RPMI8226 (cell line): Measurements from ENCODE around the gene KRTAP6-2.

Experiments used
- DNase-seq: peaks from one replicate; pipeline ENCODE4 v3.0.0-alpha.2; 2015

KRTAP6-2 gene, protein sequence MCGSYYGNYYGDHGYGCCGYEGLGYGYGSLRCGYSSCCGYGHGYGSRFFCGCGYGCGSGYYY

DNA sequence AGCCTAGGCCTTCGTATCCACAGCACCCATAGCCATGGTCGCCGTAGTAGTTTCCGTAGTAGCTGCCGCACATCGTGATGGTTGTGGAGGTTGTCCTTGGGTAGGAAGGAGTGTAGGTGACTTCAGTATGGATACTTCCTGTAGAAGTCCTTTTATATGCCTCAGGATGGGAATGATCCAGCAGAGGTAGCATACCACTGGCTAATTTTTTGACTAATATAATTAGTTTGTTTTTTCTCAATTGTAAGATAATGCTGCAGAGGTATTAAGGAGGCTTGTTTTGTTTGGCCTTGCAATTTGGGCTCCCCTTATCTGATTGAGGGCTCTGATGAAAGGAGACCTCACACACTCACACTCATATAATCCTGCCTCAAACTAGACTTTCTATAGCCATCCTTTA lies at the start of gene KRTAP6-2:
Gene KRTAP6-2 (minus strand): TSS at position 101 of the 400 bp plus-strand sequence. CDS start 28 bp downstream, at position 73.
- DNase-seq = no peak

DNA sequence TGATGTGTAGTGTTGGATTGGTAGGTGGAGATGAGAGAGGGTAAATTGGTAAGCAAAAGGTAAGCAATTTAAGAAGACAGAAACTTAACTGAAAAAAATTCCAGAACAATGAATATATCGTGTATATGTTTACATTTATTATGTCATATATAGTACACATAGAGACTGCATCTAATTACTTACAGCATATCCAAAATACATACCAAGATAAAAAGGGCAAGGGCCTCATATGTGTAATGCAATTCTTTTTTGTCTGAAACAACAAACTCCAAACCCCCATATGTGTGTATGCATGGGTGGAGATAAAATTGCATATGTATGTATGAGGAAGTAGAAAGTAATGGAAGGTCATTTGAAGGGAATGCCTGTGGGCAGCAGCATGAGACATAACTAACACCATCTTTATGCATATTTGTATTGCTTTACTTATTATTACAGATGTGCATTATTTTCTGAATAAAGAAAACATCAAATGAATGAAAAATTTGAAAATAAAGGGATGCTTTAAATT lies 48.3 kb upstream of the KRTAP6-2 start:
- DNase-seq = no peak

DNA sequence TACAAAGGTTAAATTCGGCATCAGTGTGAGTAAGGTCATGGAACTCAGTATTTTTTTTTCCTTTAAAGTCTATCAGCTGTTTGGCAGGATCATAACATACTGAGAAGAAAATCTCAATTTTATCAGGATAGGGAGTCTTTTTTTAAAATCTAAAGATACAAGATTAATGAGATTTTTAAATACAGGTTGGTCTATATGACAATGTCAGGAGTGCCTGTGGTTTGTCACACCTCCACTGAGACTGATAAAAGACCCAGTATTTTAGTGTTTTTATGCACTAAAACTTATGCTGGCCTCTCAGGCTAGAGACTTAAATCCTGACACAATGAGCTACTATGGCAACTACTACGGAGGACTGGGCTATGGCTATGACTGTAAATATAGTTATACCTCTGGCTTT lies 43.9 kb upstream of the KRTAP6-2 start, which contains the start of gene KRTAP20-3:
Gene KRTAP20-3 (plus strand): TSS at position 301 of the 400 bp plus-strand sequence.
- DNase-seq = no peak

DNA sequence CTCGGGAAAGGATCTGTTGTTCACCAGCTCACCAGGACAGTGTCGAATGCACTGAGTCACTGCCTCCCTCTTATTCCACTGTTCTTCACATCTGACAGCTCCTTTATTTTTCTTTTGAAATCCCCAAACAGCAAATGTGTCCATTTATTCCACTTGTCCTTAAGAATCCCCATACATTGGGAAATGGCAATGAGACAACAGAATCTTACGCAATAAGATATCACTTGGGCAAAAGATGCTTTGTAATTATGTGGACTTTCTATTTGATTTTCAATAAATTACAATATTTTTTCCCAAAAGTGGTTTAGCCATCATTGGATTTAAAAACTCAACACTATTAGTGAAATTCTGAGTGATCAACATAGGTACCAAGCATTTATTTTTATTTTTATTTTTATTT lies 40.0 kb upstream of the KRTAP6-2 start:
- no peak for DNase-seq

DNA sequence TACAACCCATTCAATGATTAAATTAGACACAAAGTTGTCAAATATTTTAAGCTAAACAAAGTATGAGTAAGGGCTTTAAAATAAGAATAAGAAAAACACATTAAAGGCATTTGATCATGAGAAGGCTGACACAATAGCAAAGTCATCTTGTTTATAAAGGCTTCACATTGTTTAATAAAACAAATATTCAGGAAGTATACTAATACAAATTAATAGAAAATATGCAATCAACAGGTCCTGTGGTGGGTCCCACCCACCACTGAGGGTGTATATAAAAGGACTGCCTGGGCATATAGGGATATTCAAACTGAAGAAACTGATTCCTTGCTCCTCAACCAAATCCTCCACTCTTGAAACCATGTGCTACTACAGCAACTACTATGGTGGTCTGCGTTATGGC lies 36.2 kb upstream of the KRTAP6-2 start, which contains the start of gene KRTAP20-2:
Gene KRTAP20-2 (plus strand): TSS at position 301 of the 400 bp plus-strand sequence. CDS start 58 bp downstream, at position 359.
- no peak for DNase-seq

DNA sequence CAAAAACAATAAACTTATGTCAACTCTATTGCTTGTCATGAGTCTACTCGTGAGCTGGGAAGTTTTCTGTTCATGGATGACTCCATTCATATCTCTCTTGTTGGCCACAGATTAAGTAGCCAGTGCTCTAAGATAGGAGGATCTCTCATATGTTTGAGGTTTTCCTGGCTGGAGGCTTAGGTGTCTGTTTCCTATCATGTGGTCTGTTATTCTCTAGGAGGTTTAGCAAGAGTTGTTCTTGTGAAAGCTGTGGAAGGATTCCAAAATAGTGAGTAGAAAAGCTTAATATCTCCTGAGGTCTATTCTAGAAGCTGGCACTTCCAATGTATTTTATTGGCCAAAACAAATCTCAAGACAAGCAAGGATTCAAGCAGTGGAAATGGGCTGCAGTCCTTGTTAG lies 30.5 kb upstream of the KRTAP6-2 start:
- DNase-seq = no peak

DNA sequence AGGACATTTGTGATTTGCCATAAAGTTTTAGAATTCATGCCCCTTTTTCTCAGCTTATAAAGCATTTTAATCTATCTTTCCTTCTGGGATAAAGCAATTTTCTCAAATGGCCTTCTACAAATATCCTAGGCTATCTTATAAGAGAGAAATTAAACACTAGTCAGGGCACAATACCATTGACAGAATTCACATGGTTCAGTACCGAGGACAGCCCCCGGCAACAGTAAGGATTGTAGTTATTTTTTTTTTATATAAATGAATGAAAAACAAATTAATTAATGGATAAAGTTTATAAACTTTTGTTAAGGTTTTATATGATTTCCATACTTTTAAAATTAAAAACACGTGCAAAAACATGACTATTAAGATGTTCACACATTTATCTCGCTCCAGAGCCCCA lies 29.4 kb upstream of the KRTAP6-2 start:
- no peak for DNase-seq

DNA sequence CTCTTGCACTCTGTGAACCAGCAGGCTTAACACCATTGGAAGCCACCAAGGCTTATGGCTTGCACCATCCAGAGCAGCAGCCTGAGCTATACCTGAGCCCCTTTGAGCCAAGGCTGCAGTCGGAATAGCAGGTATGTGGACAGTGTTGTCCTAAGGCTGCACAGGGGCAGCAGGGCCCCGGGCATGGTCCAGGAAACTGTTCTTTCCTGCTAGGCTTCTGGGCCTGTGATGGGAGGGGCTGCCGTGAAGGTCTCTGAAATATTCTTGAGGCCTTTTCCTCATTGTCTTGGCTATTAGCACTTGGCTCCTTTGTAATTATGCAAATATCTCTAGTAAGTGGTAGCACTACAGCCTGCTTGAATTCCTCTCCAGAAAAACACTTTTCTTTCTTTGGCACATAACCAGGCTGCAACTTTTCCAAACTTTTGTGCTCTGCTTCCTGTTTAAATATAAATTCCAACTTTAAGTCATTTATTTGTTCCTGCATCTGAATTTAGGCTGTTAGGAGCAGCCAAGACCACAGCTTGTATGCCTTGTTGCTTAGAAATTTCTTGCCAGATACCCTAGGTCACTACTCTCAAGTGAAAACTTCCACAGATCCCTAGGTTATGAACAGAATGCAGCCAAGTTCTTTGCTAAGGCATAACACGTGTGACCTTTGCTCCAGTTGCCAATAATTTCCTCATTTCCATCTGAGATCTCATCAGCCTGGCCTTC lies 26.9 kb upstream of the KRTAP6-2 start:
- no peak for DNase-seq

DNA sequence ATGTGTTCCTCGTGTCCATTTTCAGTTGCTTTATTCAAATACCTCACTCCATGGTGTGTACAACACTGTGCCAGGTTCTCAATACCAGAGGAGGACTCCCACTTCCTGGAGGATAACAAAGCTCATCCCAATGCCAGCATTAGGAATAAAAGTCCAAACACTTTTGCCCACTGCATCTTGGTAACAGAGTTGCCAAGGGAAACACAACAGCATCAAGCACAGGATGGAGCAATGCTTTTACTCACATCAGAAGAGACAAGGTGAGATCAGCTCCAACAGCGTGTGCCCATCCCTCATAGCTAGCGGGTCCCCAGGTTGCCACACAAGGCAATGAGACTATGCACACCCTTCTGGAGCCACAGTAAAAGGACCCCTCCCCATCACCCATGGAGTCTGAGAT lies 24.7 kb upstream of the KRTAP6-2 start:
- DNase-seq = no peak

DNA sequence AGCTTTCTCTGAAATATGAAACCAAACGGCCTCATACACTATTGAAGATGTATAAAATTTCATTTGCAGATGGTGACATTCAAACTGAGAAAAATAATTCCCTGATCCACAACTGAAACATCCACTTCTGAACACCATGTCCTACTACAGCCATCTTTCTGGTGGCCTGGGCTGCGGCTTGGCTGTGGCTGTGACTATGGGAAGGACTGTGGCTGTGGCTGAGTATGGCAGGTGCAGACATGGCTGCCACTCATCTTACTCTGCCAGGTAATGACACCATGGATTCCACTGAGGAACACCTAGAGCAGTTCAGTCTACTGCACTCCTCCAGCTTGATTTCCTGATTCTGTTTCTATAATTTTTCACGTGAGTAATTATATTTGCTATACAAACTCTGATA lies 21.8 kb upstream of the KRTAP6-2 start, which contains the start of gene KRTAP20-4:
Gene KRTAP20-4 (plus strand): TSS at position 106 of the 400 bp plus-strand sequence.
- DNase-seq = no peak

DNA sequence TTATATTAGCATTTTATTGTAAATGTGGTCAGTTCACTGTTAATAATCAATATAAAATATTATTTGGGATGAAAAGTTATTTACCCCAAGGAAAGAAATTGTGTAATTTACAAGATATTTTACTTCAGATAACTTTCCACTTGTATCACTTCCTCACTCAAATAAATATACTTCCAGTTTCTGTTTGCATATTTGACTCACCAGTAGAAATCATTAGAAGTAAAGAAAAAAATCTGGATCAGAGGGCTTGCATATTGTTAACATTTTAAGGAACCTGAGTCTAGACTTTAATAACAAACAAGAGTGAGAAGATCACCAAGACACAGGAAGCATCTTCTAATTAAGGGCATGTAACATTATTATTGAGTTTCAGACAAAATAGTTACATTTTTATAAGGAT lies 21.4 kb upstream of the KRTAP6-2 start:
- no peak for DNase-seq

DNA sequence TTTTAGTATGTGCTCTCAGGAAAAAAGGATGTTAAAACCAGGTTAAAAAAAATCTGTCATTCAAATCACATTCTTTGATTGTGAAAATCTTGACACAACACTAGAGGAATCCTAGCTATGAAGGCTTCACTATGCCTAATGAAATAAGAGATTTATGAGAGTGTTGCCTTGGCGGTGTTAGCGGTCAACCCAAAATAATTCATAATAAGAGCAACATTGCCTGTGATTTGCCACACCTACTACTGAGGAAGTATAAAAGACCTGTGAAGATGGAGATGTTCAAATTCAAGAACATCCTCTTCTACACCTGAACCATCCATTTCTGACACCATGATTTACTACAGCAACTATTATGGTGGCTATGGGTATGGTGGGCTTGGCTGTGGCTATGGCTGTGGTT lies 17.4 kb upstream of the KRTAP6-2 start, which contains the start of gene KRTAP20-1:
Gene KRTAP20-1 (plus strand): TSS at position 301 of the 400 bp plus-strand sequence. CDS start 30 bp downstream, at position 331.
- DNase-seq = no peak

DNA sequence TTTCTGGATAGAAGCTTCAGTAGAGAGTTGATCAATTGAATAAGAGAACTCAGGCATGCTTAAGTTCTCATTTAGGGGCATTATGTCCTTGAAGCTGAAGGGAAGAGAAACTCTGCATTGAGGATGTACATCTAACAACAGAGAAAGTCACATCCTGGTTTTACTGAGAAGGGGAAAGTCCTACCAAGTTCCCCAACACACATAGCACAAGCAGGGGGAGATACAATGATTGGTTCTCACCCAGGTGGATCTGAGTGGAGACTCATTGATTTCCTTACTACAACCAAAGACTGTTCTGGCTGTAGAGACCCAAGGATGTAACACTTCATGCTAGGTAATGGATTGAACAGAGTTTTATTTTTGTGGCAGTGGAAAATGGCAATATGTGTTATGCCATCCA lies 16.5 kb upstream of the KRTAP6-2 start:
- DNase-seq = no peak

DNA sequence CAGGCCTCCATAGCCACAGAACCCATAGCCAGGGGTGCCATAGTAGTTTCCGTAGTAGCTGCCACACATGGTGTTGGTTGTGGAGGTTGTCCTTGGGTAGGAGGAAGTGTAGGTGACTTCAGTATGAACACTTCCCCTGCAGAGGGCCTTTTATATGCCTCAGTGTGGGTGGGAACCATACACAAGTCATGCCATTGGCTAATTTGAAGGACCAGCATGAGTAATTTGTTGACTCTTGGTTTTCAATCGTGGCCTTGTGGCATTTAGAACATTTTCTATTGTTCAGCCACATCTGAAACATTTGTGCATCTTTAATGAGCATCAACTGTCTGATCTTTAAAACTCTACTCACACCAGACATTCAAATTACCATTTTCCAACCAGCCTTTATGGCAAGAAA lies 15.1 kb upstream of the KRTAP6-2 start, which contains the start of gene KRTAP6-1:
Gene KRTAP6-1 (minus strand): TSS at position 95 of the 400 bp plus-strand sequence. CDS start 26 bp downstream, at position 69.
- DNase-seq = no peak

DNA sequence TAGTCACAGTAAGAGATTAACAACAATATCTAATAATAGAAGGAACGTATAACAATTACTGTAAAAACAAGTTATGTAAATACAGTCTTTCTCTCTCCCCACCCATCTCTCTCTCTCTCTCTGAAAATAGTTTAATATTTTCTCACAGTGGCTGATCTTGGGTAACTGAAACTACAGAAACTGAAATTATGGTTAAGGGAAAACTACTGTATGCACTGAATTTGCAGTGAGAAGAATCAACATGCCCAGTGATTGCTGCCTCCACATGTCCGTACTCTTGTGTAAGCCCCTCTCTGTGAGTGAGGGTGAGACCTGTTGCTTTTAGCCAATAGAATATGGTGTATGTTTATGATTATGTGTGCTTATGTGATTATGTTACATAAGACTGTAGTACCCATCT lies 13.4 kb upstream of the KRTAP6-2 start:
- DNase-seq = no peak

DNA sequence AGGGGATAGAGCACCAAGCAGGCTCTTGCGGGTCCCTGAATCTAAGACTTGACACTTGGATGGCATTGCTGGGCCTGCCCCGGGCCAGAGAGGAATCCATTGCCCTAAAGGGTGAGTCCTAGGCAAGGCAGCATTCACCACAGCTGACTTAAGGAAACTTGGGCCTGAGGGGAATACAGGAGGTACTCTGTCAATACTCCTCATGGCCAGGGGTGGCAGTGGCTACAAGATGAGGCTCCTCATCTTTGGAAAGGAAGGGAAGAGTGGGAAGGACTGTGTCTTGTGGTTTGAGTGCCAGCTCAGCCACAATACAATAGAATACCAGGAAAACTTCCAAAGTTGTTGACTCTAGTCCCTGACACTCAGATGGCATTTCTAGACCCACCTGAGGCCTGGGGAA lies 7.3 kb upstream of the KRTAP6-2 start:
- no peak for DNase-seq

DNA sequence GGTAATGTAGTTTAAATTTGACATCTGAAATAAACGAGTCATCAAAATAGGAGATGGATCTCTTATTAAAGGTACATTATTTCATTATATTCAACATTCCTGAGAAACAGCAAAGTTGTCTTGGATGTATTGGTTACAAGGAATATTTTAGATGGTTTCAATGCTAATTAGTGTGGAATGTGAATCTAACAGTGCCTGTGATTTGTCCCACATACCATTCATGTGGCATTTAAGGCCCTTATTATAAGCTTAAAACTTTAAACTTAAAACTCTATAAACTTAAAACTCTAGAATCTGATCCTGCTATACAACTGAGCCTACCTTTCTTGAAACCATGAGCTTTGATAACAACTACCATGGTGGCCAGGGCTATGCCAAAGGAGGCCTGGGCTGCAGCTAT lies 2.1 kb upstream of the KRTAP6-2 start, which contains the start of gene KRTAP22-1:
Gene KRTAP22-1 (plus strand): TSS at position 301 of the 400 bp plus-strand sequence.
- no peak for DNase-seq

DNA sequence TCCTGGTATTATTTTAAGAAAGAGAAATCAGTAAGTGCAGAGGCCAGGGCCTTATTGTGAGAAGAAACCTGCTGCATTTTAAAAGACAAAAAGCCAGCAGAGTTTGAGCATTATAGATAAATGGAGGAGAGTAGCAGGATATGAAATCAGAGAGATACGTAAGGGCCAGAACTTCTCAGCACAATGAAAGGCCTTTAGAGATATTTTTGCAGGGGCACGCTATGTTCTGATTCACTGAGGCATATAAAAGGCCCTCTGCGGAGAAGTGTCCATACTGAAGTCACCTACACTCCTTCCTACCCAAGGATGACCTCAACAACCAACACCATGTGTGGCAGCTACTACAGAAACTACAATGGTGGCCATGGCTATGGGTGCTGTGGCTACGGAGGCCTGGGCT lies 6.6 kb downstream of the KRTAP6-2 start, which contains the start of gene KRTAP6-3:
Gene KRTAP6-3 (plus strand): TSS at position 301 of the 400 bp plus-strand sequence. CDS start 6 bp downstream, at position 307.
- no peak for DNase-seq

DNA sequence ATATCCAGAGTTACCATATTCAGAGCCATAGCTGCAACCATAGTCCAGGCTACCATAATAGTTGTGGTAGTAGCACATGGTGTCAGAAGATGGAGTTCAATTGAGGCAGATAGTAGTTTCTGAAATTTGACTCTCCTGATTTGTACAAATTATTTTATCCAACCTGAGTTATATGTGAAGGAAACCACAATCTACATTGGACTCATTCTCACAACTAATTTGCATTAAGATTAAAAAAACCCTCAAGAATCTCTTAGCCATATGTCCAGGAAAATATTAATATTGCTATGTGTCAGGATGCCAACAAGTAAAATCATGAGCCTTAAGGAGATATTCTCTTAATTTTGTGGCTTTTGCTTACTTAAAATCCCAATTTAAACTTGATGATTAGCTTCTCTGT lies 8.4 kb downstream of the KRTAP6-2 start, which contains the start of gene KRTAP22-2:
Gene KRTAP22-2 (minus strand): TSS at position 101 of the 400 bp plus-strand sequence.
- DNase-seq = no peak

DNA sequence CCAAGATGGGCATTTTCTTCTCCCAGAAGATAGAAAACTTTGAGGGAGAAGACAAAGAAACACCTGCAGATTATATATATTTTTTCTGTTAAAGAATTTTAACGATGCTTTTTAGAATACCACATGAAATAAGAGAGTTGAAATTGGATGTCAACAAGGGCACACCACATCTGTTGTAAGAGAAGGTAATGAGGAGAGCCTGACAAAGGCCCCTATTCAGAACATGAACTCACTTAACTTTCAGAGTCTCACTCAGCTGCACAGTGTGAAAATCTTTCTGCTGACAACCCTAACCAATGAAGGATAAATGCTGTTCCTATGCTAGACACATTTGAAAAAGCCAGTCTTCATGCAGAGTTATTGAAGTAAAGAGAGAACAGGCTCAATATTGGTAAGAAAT lies 15.8 kb downstream of the KRTAP6-2 start:
- DNase-seq = no peak

DNA sequence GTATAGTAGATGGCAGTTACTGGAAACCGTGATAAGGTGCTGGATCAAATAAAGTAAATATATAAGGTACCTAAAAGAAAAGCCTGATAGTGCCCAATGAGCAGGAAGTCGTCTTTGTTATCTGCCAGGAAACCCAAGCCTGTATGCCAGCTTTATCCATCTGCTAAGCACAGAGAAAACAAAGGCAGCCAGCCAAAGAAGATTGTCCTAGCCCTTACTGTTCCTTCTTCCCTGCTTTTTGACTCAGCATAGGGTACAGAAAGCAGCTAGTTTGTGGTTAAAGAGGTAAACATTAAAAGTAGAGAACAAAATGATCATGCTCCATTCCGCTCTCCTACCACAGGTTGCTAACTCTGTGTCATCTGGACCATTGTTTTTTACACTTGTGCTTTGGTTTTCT lies 18.6 kb downstream of the KRTAP6-2 start:
- DNase-seq = no peak

DNA sequence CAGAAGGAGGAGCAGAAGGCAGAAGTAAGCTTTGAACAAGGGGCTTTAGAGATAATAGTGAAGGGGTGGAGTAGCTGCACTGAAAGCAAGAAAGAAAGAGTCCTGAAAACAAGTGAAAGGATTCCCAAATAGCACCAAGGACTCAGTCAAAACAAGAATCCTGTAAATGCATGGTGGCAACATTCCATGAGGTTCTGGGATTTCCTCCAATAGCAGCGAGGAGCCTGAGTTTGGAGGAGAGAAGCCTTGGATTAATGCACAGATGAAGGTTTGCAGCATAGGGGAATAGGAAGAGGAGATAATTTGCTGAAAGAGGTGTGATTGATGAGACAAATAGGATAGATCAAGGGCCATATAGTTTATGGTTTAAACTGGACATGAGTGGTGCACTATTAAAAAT lies 19.4 kb downstream of the KRTAP6-2 start:
- DNase-seq = no peak

DNA sequence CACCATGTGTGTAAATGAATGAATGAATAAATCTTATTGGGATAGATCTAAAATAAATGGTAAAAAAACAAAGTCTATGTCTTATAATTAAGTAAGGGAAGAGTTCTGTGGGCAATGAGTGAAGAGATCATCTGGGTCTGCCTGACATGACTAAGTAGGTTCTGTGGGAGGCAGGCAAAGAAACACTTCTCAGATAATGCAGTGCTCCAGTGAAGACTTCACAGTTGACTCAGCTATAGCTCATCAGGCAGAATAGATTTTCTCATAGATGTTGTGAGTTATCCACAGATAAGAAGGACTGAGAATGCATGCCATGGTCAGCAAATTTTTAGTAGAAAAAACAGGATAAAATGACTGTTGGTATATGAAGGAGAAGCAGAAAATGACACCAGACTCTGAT lies 20.9 kb downstream of the KRTAP6-2 start:
- DNase-seq = no peak

DNA sequence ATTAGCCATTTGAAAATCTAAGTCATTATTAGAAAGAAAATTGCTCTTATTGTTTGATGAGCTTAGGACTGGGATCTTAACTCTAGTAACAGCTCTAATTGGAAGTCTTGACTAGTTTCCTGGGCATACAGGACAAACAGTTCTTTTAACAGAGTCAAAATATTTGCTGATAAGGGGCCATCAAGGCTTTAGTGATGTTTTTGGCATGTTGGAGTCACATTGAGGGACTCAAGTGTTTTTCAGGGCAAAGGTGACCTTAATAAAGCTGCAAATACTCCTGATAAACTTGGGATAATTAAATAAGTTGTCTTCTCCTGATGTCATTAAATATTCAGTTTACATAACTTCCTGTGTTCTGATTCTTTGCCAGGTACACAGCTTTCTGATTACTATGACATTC lies 31.1 kb downstream of the KRTAP6-2 start:
- DNase-seq = no peak
